SK-N-SH treated with all-trans-retinoic acid at 6 μM for 48 hours (cell line): ENCODE results near the gene MT1G.

Source experiments
- ATAC-seq: fragments of 200-7000 bp; cut with Tn5 transposase; 3 replicates; pipeline ENCODE4 v1.9.1; 2020; ENCODE audit warnings: mild to moderate bottlenecking, moderate library complexity
- ARNTL ChIP-seq: fragments of 450-650 bp; formaldehyde crosslinking; IDR thresholded peaks from 2 replicates; pipeline ENCODE4 v1.5.0; 2020; ENCODE audit warnings: low read depth, mild to moderate bottlenecking, moderate library complexity, borderline replicate concordance
- BACH2 ChIP-seq: fragments of 250-450 bp; sonication (Bioruptor Pico); IDR thresholded peaks from 2 replicates; pipeline ENCODE4 v1.9.0; 2021; ENCODE audit warnings: mild to moderate bottlenecking, borderline replicate concordance
- CREB5 ChIP-seq: fragments of 250-450 bp; sonication (Bioruptor Pico); IDR thresholded peaks from 2 replicates; pipeline ENCODE4 v1.5.1; 2020; ENCODE audit warnings: low read depth, mild to moderate bottlenecking, moderate library complexity
- CSDC2 ChIP-seq: fragments of 250-450 bp; sonication (Bioruptor Pico); IDR thresholded peaks from 2 replicates; pipeline ENCODE4 v1.5.0; 2020; ENCODE audit warnings: mild to moderate bottlenecking, moderate library complexity
- CSRNP3 ChIP-seq: fragments of 250-450 bp; sonication (Bioruptor Pico); IDR thresholded peaks from 2 replicates; pipeline ENCODE4 v1.5.1; 2021; ENCODE audit warnings: mild to moderate bottlenecking, moderate library complexity
- ESRRG ChIP-seq: fragments of 250-450 bp; sonication (Bioruptor Pico); IDR thresholded peaks from 2 replicates; pipeline ENCODE4 v1.6.1; 2021; ENCODE audit warnings: mild to moderate bottlenecking
- ISL1 ChIP-seq: fragments of 250-450 bp; sonication (Bioruptor Pico); IDR thresholded peaks from 2 replicates; pipeline ENCODE4 v2.1.2; 2022; ENCODE audit warnings: mild to moderate bottlenecking, moderate library complexity
- OSR1 ChIP-seq: fragments of 250-450 bp; sonication (Bioruptor Pico); IDR thresholded peaks from 2 replicates; pipeline ENCODE4 v1.8.0; 2022; ENCODE audit warnings: moderate library complexity, mild to moderate bottlenecking, inconsistent platforms
- PATZ1 ChIP-seq: fragments of 250-450 bp; sonication (Bioruptor Pico); IDR thresholded peaks from 2 replicates; pipeline ENCODE4 v1.8.0; 2020; ENCODE audit warnings: mild to moderate bottlenecking, moderate library complexity, borderline replicate concordance
- POU6F1 ChIP-seq: fragments of 250-450 bp; sonication (Bioruptor Pico); IDR thresholded peaks from 2 replicates; pipeline ENCODE4 v1.8.0; 2021; ENCODE audit warnings: low read depth, mild to moderate bottlenecking, moderate library complexity, borderline replicate concordance
- PPARA ChIP-seq: fragments of 250-450 bp; sonication (Bioruptor Pico); IDR thresholded peaks from 2 replicates; pipeline ENCODE4 v1.5.0; 2020; ENCODE audit warnings: mild to moderate bottlenecking, borderline replicate concordance
- RARB ChIP-seq: fragments of 250-450 bp; sonication (Bioruptor Pico); IDR thresholded peaks from 2 replicates; pipeline ENCODE4 v1.8.0; 2021; ENCODE audit warnings: mild to moderate bottlenecking, moderate library complexity
- SNAI2 ChIP-seq: fragments of 250-450 bp; sonication (Bioruptor Pico); IDR thresholded peaks from 2 replicates; pipeline ENCODE4 v1.5.0; 2020; ENCODE audit warnings: mild to moderate bottlenecking, moderate library complexity
- TCF4 ChIP-seq: fragments of 250-450 bp; sonication (Bioruptor Pico); IDR thresholded peaks from 2 replicates; pipeline ENCODE4 v1.8.0; 2021; ENCODE audit warnings: mild to moderate bottlenecking, moderate library complexity, borderline replicate concordance
- TOX ChIP-seq: fragments of 250-450 bp; sonication (Bioruptor Pico); IDR thresholded peaks from 2 replicates; pipeline ENCODE4 v1.8.0; 2021; ENCODE audit warnings: mild to moderate bottlenecking, moderate library complexity, borderline replicate concordance
- TSHZ2 ChIP-seq: fragments of 250-450 bp; sonication (Bioruptor Pico); IDR thresholded peaks from 2 replicates; pipeline ENCODE4 v1.5.0; 2020; ENCODE audit warnings: mild to moderate bottlenecking, moderate library complexity
- ZFP3 ChIP-seq: fragments of 250-450 bp; sonication (Bioruptor Pico); IDR thresholded peaks from 2 replicates; pipeline ENCODE4 v1.5.0; 2020; ENCODE audit warnings: mild to moderate bottlenecking, moderate library complexity
- ZFP30 ChIP-seq: fragments of 450-650 bp; formaldehyde crosslinking; IDR thresholded peaks from 2 replicates; pipeline ENCODE4 v1.5.0; 2022; ENCODE audit warnings: mild to moderate bottlenecking, moderate library complexity
- ZNF70 ChIP-seq: fragments of 450-650 bp; formaldehyde crosslinking; IDR thresholded peaks from 2 replicates; pipeline ENCODE4 v1.5.0; 2020; ENCODE audit warnings: mild to moderate bottlenecking, moderate library complexity
- ZNF8 ChIP-seq: fragments of 450-650 bp; formaldehyde crosslinking; IDR thresholded peaks from 2 replicates; pipeline ENCODE4 v1.5.0; 2020; ENCODE audit warnings: mild to moderate bottlenecking, moderate library complexity

The MT1G gene

GRCh38 chr16:56651586-56651985 is 16.3 kb downstream of the MT1G start, which contains the start of gene MT1B:
Gene MT1B, plus strand, starts transcription at chr16:56651886. Its CDS starts 68 bp downstream, at chr16:56651954.
- TF ChIP-seq POU6F1 (no peak), ZFP3 (CRISPR knock-in tag) (no peak), ARNTL (CRISPR knock-in tag) (no peak), PPARA (no peak), ZNF70 (no peak), ZFP30 (no peak), OSR1 (no peak), TOX (CRISPR knock-in tag) (no peak), CREB5 (CRISPR knock-in tag) (no peak), ESRRG (CRISPR knock-in tag) (no peak), RARB (CRISPR knock-in tag) (no peak), TCF4 (no peak), TSHZ2 (CRISPR knock-in tag) (no peak), CSRNP3 (CRISPR knock-in tag) (no peak), PATZ1 (no peak), BACH2 (CRISPR knock-in tag) (no peak), ZNF8 (CRISPR knock-in tag) (no peak), CSDC2 (CRISPR knock-in tag) (no peak), ISL1 (CRISPR knock-in tag) (no peak), SNAI2 (CRISPR knock-in tag) (no peak)
- no peak for ATAC-seq

GRCh38 chr16:56649820-56650219 is 18.0 kb downstream of the MT1G start:
- TF ChIP-seq POU6F1 (no peak), PPARA (no peak), CSDC2 (CRISPR knock-in tag) (no peak), RARB (CRISPR knock-in tag) (no peak), ZFP30 (no peak), ZFP3 (CRISPR knock-in tag) (no peak), ESRRG (CRISPR knock-in tag) (no peak), ZNF8 (CRISPR knock-in tag) (no peak), PATZ1 (no peak), CREB5 (CRISPR knock-in tag) (no peak), TOX (CRISPR knock-in tag) (no peak), TCF4 (no peak), ISL1 (CRISPR knock-in tag) (no peak)
- ATAC-seq: no peak
